Coronary artery (tissue), 2 donors: ENCODE data around the gene CCNC.
"Not testable (repeated sequence)": the region's sequence is repeated elsewhere in the genome, so short reads cannot be mapped to it uniquely, and the experiment has no call there.

Experiments
- DNase-seq: peaks from one replicate; pipeline ENCODE4 v3.0.0-alpha.2; 2017; ENCODE audit warnings: low spot score
- H3K27ac ChIP-seq, 2 donors: fragments of 200-600 bp; sonication (generic); one replicate each; pipeline ENCODE4 v1.5.1; 2016 to 2019
- H3K4me3 ChIP-seq: fragments of 200-600 bp; sonication (generic); 2 replicates; pipeline ENCODE4 v1.5.1; 2016; ENCODE audit warnings: mild to moderate bottlenecking, moderate library complexity
- CTCF ChIP-seq: fragments of 200-600 bp; sonication (generic); IDR thresholded peaks from one replicate; pipeline ENCODE4 v1.5.1; 2019; ENCODE audit warnings: antibody characterized with exemption

Gene CCNC

GRCh38 chr6:99605911-99606655 is 37.6 kb upstream of the CCNC start:
- Histone ChIP-seq H3K27ac (no peak overlapping the region), H3K4me3 (no peak overlapping the region)
- no peak for TF ChIP-seq CTCF
- no peak for DNase-seq

GRCh38 chr6:99605074-99605734 is 36.7 kb upstream of the CCNC start:
- no peak for TF ChIP-seq CTCF
- Histone ChIP-seq H3K4me3 (no peak overlapping the region), H3K27ac (no peak overlapping the region)
- DNase-seq, result no peak

- Histone ChIP-seq H3K27ac (no peak overlapping the region), H3K4me3 (peak overlapping the region; percentile 60)
- TF ChIP-seq CTCF, result no peak
- DNase-seq, result no peak
Measured at GRCh38 chr6:99604166-99605073, 36.0 kb upstream of the CCNC start.

GRCh38 chr6:99603421-99604165 is 35.1 kb upstream of the CCNC start:
- DNase-seq, result peak; percentile 70
- TF ChIP-seq CTCF, result no peak
- H3K4me3 ChIP-seq, result peak overlapping the region; percentile 60

GRCh38 chr6:99602520-99603420 is 34.3 kb upstream of the CCNC start:
- Histone ChIP-seq H3K27ac (no peak overlapping the region), H3K4me3 (peak overlapping the region; percentile 60)
- no peak for DNase-seq
- no peak for TF ChIP-seq CTCF

More at GRCh38 chr6:99603421-99604165, 35.1 kb upstream of the CCNC start:
- no peak overlapping the region for H3K27ac ChIP-seq

- not testable (repeated sequence) for DNase-seq, H3K27ac ChIP-seq, H3K4me3 ChIP-seq
Measured at GRCh38 chr6:99594696-99595095, 26.2 kb upstream of the CCNC start.
